Subcutaneous adipose tissue (tissue), 4 donors: Measurements from ENCODE around the gene KDM2B. TPM values are rescaled to one million over a fixed set of nuclear protein-coding genes. Genes with fewer than 3 reads are reported as not detected.

Experiments
- CTCF ChIP-seq: fragments of 450-650 bp; IDR thresholded peaks from one replicate; pipeline ENCODE4 v1.5.1; 2016; ENCODE audit warnings: low read depth, mild to moderate bottlenecking, control low read depth, antibody characterized with exemption, moderate library complexity
- total RNA-seq, 4 donors: library from RNA; depleted of rRNA; stranded (reverse); fragments of >200 nt; gene quantifications; one replicate each; pipeline ENCODE4 v1.1.0, GENCODE V29; 2016

KDM2B gene
- total RNA-seq, 4 donors from 2014 or later: 13.9 to 22.6 (median 16.2) TPM

GRCh38 chr12:121456551-121456950 lies 124.3 kb downstream of the KDM2B start:
- TF ChIP-seq CTCF: no peak

GRCh38 chr12:121455766-121456420 lies 124.9 kb downstream of the KDM2B start:
- no peak for TF ChIP-seq CTCF

- no peak for TF ChIP-seq CTCF
Measured at GRCh38 chr12:121454921-121455320, 125.9 kb downstream of the KDM2B start.

- TF ChIP-seq CTCF: no peak
Measured at GRCh38 chr12:121453629-121454028, 127.2 kb downstream of the KDM2B start.

GRCh38 chr12:121452985-121453360 lies 127.8 kb downstream of the KDM2B start:
- no peak for TF ChIP-seq CTCF

GRCh38 chr12:121452340-121452984 lies 128.4 kb downstream of the KDM2B start:
- no peak for TF ChIP-seq CTCF

GRCh38 chr12:121451961-121452339 lies 128.9 kb downstream of the KDM2B start:
- TF ChIP-seq CTCF: no peak
